HG02973 (cell line): Measurements from ENCODE around the gene POMT2.

Experiments used
- ATAC-seq: cut with Tn5 transposase; IDR thresholded peaks from one replicate; pipeline ENCODE4 v1.9.1; 2021; ENCODE audit warnings: moderate library complexity; ENCODE audit not compliant: unreplicated experiment

POMT2 gene

DNA sequence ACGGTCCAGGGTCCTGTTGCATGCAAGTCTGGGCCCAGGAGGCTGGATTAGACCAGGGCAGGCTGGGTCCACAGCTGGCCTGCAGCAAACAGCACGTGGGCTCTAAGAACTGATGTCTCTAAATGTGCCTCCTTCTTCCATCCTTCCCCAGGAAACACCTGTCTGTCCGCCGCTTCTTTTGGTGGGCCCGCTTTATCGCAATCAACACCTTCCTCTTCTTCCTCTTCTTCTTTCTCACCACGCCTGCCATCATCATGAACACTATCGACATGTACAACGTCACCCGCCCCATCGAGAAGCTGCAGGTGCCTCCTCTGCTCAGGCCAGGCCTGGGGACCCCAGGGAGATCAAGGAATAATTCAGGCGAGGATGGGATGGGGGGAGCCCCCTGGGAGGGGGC lies 77.9 kb downstream of the POMT2 start:
- ATAC-seq = no peak

DNA sequence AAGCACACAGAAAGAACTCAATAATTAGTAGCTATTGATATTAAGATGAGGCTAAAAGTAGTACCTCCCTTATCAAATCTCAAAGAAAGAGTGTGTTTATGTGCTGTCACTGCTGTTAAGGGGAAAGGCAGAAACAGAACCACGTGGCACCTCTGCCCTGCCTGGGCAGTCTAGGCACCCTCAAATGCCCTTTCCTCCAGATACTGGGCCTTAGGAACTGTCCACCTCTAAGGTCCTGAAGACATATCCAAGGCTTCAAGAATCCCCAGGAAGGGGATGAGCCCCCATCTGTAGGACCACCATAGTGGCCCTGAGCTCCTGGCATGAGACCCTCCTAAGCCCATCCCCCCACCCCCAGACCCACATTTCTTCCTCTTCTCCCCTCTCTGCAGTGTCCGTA lies 78.7 kb downstream of the POMT2 start:
- ATAC-seq = no peak

DNA sequence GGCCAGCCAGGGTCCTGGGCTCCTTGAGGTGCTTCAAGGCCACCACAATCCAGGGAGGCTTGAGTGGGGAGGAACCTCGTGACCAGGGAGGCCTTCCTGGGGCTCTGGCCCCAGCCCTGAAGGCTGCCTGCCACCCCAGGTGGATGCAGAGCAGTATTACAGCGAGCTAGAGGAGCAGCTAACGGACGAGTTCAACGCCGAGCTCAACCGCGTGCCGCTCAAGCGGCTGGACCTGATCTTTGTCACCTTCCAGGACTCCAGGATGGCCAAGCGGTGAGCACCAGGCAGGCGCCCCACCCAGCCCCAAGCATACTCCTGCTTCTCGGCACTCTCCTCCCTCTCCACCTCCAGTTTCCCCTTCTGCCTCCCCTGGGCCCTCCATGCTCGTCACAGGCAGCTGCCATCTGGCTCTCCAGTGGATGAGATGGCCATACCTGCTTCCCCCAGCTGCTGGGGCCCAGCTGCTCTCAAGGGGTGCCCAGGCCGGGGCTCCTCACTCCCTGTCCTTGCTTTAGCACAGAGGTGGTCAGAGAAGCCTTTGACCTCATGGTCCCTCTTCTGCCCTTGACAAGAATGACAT lies 80.3 kb downstream of the POMT2 start:
- no peak for ATAC-seq

DNA sequence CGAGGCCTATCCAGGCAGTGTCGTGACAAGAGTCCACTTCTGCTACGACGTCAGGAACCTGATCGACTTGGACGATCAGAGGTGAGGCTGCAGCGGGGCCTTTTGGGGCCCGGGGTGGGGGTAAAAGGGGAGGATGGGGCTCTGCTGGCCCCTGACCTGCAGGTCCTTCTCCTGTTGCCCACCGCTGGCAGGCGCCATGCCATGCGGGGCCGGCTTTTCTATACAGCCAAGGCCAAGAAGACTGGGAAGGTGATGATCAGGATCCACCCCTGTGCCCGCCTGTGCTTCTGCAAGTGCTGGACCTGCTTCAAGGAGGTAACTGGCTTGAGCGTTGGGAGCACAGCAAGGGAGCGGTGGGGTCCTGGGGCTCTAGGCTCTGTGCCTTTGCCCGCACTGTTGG lies 81.3 kb downstream of the POMT2 start:
- ATAC-seq = no peak

DNA sequence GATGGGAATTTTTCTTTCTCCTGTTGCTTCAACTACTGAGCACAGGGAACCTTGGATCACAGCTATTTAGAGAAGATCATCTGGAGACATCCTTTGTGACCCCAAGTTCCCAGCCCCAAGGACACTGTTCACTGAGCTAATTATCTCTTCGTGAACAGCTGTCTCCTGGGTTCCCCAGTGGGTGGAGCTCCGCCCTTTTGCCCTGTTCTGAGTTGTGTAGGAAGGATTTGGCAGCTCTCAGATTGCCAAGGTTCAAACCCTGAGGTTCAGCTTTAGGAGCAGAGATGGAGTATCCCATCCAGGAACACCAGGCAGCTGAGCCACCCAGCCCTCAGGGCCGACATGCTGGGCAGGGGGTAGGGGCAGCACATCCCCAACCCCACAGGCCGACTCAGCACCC lies 81.7 kb downstream of the POMT2 start:
- ATAC-seq = no peak

DNA sequence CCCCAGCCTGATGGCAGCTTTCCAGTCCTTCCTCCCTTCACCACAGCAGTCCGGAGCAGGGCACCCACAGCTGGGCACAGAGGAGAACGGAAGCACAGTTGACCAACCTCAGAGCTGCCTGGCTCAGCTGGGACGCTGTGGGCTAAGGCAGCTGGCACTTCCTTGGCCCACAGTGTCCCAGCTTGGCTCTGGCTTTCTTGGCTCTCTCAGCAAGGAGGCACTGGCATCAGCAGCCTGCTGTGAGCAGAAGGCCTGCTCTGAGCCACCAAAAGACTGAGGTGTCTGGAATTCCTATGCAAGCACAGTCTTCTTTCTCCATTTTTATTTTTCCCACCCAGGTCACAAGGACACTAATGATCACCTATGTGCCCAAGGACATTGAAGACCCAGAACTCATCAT lies 82.3 kb downstream of the POMT2 start:
- no peak for ATAC-seq

DNA sequence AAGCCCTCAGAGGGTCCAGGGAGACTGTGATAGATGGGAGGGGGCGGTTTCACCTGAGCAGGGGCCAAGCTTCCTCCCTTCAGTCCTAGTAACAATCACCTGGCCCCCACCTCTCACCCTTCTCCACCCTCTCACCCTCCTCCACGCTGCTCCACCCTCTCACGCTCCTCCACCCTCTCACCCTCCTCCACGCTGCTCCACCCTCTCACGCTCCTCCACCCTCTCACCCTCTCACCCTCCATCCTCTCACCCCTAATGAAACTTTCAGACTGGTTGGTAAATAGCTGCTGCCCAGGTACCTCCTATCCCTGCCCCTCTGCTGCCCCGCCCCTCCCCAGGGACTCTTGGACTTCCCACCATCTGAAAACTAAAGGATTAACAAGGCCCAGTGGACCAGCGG lies 83.9 kb downstream of the POMT2 start:
- ATAC-seq = no peak

DNA sequence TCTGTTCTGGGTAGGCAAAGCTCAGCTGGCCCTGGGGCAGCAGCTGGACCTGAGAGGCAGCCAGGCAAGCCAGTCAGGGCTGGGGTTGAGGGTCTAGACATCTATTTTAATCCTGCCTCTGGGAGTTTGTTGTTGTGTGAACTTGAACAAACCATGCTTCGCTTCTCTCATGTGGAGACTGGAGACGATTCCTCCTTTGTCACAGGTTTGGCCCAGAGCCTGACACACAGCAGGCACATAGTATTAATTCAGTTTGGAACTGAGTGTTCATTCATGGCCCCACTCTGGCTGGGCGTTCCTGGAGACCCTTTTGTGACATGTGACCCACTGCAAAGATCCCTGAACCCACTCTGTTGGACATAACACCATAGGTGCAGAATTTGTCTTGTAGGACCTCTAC lies 89.0 kb downstream of the POMT2 start:
- ATAC-seq = no peak

DNA sequence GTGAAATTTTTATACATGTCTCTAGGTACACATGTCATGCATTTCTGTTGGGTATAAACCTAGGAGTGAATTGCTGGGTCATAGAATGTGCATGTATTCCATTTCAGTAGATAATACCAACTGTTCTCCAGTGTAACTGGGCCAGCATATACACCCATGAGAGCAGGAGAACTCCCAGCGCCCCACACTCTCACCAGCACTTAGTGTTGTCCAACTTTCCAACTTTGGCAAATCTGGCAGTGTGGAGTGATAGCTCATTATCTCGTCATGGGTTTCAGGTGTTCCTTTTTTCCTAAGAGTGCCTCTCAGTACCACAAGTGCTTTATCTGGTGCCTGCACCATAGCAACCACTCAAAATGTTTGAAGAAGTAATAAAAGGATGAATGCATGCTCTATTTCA lies 89.8 kb downstream of the POMT2 start:
- ATAC-seq = no peak

DNA sequence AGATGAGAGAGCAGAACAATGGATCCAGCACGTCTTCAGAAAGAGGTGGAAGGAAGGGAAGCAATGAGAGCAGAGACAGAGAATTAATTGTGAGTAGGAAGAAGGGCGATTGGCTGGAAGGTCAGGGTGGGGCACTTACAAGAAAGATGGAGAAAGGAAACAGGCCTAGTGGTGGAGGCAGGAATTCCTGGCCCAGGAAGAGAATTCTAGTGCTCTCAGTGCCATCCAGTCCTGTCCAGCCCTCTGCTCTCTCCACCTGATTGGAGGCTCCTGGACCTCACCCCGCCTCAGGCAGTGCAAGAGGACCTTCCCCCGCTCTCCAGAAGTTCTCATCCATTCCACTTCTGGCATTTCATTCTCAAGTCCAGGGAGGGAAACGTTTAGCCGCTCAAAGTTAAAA lies 92.6 kb downstream of the POMT2 start:
- no peak for ATAC-seq

DNA sequence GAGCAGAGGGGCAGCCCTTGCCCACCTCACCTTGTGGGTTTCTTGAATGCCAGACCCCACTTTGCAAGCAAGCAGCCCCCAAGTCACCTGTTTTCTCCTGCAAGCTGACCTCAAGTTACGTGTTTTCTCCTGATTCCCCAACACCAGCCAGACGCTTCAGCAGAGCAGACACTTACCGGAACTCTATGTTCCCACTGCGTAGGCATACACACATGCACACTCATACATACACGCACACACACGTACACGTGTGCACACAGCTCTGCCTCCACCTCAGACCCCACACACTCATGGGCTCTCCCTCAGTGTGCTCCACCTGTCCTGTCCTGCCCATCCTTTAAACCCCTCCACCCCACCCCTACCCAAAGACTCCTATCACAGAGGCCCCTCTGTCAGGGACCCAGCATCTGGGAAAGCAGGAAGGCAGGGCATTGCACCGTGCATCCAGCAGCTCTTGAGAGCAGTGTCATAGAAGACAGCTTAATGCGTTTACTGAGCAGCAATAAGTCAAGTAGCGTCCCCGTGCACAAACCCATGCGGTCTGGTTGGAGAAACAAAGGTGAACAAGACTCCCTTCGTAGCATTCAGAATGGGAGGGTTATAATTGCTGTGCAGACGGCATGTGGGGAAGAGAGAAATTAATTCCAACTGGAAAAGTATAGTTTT lies 94.7 kb downstream of the POMT2 start:
- no peak for ATAC-seq

DNA sequence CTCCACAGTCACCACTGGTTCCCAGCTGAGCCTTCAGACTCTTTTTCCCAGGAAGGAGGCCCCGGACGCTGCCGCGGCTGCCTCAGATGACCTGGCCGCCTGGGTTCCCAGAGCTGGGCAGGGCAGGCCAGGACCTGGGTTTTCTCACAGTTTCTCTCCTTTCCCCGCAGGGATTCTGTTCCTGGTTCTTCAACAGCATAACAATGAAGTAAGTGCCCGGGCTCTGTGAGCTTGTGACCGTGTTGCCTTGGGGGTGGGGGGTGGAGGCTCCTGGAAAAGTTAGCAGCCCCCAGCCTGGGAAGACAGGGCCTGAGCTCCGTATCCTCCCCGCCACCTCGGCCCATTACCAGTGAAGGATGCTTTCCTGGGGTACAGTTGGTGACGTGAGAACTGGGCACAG lies 95.4 kb downstream of the POMT2 start:
- ATAC-seq = no peak
